ENCODE results near the gene MBD1.

GRCh38 chr18:50249576-50249975 is 31.7 kb downstream of the MBD1 start:
- TF ChIP-seq POLR2A (IDR thresholded peaks at IDR 0.05) (no peak), CTCF (IDR thresholded peaks at IDR 0.05) (no peak)

Data from esophagus squamous epithelium (tissue), 4 donors.